Cardiac muscle cell (in vitro differentiated cells and primary cell): ENCODE measurements around the gene SULT1B1. TPM values are rescaled to one million over a fixed set of nuclear protein-coding genes. Genes with fewer than 3 reads are reported as not detected.
A peak's percentile ranks its signal among the peaks of the same experiment; 100 is the strongest.

ENCODE experiments used
- DNase-seq, 2 donors: peaks; one replicate each; pipeline versions ENCODE4 v3.0.0 to v3.0.0-alpha.2; 2010 to 2017; ENCODE audit warnings: low read depth in 1 of 2, low spot score in 1 of 2
- H3K27ac ChIP-seq: fragments of 200-600 bp; sonication (generic); 2 replicates; pipeline ENCODE4 v1.5.1; 2016
- H3K27me3 ChIP-seq: fragments of 200-600 bp; sonication (generic); 2 replicates; pipeline ENCODE4 v1.6.0; 2016; ENCODE audit warnings: control low read depth
- H3K36me3 ChIP-seq: fragments of 200-600 bp; sonication (generic); 2 replicates; pipeline ENCODE4 v1.5.1; 2016; ENCODE audit warnings: control low read depth
- H3K4me1 ChIP-seq: fragments of 200-600 bp; sonication (generic); 2 replicates; pipeline ENCODE4 v1.8.1; 2017; ENCODE audit warnings: low read depth, mild to moderate bottlenecking, mixed run types
- H3K4me3 ChIP-seq: fragments of 200-600 bp; sonication (generic); 2 replicates; pipeline ENCODE4 v1.5.1; 2016; ENCODE audit warnings: mild to moderate bottlenecking
- H3K9me3 ChIP-seq: fragments of 200-600 bp; sonication (generic); 2 replicates; pipeline ENCODE4 v1.5.1; 2017; ENCODE audit warnings: low read depth, mild to moderate bottlenecking, control low read depth
- CTCF ChIP-seq: IDR thresholded peaks from 2 replicates; pipeline ENCODE4 v1.5.1; 2012; ENCODE audit warnings: low read depth, mild to moderate bottlenecking, low read length
- polyA plus RNA-seq: library from polyadenylated mRNA; unstranded; fragments of >200 nt; fragmentation: Nextera tagmentation; extraction: Ambion mirVana; gene quantifications from 2 replicates; pipeline ENCODE4 v1.2.1, GENCODE V29; 2016
- total RNA-seq: library from RNA; depleted of rRNA; stranded (reverse); fragments of >200 nt; gene quantifications from 2 replicates; pipeline ENCODE4 v1.2.3, GENCODE V29; 2016

The SULT1B1 gene
- total and polyA plus RNA-seq, 2 experiments from 2014 or later, result not detected

GRCh38 chr4:69759189-69759604, 1.2 kb downstream of the SULT1B1 start:
- no peak for TF ChIP-seq CTCF
- no peaks in the 10 kb centered on the region for H3K27me3 ChIP-seq
- no peaks in the 10 kb centered on the region for H3K9me3 ChIP-seq
- H3K36me3 ChIP-seq, result no peaks in the 10 kb centered on the region
- H3K27ac ChIP-seq, result no peak overlapping the region
- no peaks in the 10 kb centered on the region for H3K4me1 ChIP-seq
- no peak for DNase-seq
- no peak overlapping the region for H3K4me3 ChIP-seq

- Histone ChIP-seq H3K9me3 (no peaks in the 10 kb centered on the region), H3K27me3 (no peaks in the 10 kb centered on the region), H3K4me3 (no peak overlapping the region), H3K4me1 (peaks cover 8% of the 10 kb centered on the region), H3K27ac (no peak overlapping the region), H3K36me3 (no peaks in the 10 kb centered on the region)
- DNase-seq, result no peak
- TF ChIP-seq CTCF, result no peak
Observed at GRCh38 chr4:69757464-69757863, 3.0 kb downstream of the SULT1B1 start.

GRCh38 chr4:69754926-69755580, 5.4 kb downstream of the SULT1B1 start:
- H3K4me3 ChIP-seq, result no peak overlapping the region
- H3K27me3 ChIP-seq, result no peaks in the 10 kb centered on the region
- H3K36me3 ChIP-seq, result no peaks in the 10 kb centered on the region
- TF ChIP-seq CTCF, result no peak
- H3K9me3 ChIP-seq, result no peaks in the 10 kb centered on the region
- peaks cover 8% of the 10 kb centered on the region for H3K4me1 ChIP-seq
- DNase-seq, result peak in 1 of 2 donors; percentile 11
- H3K27ac ChIP-seq, result no peak overlapping the region

GRCh38 chr4:69753686-69754085, 6.7 kb downstream of the SULT1B1 start:
- peak; percentile 26 to 48 for DNase-seq
- peaks cover 8% of the 10 kb centered on the region for H3K4me1 ChIP-seq
- no peaks in the 10 kb centered on the region for H3K36me3 ChIP-seq
- H3K9me3 ChIP-seq, result no peaks in the 10 kb centered on the region
- no peak overlapping the region for H3K4me3 ChIP-seq
- H3K27me3 ChIP-seq, result no peaks in the 10 kb centered on the region
- TF ChIP-seq CTCF, result no peak
- H3K27ac ChIP-seq, result no peak overlapping the region

- no peak for TF ChIP-seq CTCF
- peaks cover 8% of the 10 kb centered on the region for H3K4me1 ChIP-seq
- H3K27ac ChIP-seq, result no peak overlapping the region
- no peaks in the 10 kb centered on the region for H3K27me3 ChIP-seq
- H3K9me3 ChIP-seq, result no peaks in the 10 kb centered on the region
- no peaks in the 10 kb centered on the region for H3K36me3 ChIP-seq
- no peak overlapping the region for H3K4me3 ChIP-seq
- peak in 1 of 2 donors; percentile 30 for DNase-seq
Observed at GRCh38 chr4:69750346-69750745, 10.1 kb downstream of the SULT1B1 start.
